Lower leg skin (tissue), 3 donors: Measurements from ENCODE around the gene INSYN2A.

Experiments used
- POLR2A ChIP-seq, 2 donors: fragments of 450-650 bp; IDR thresholded peaks; one replicate each; pipeline ENCODE4 v1.6.1; 2016 to 2017; ENCODE audit warnings: antibody characterized with exemption in 2 of 2, mild to moderate bottlenecking in 1 of 2, moderate library complexity in 1 of 2
- TF ChIP-seq, protein P1 (sequence below), 3 donors: fragments of 450-650 bp; IDR thresholded peaks; one replicate each; pipeline ENCODE4 v1.5.1; 2016; ENCODE audit warnings: antibody characterized with exemption in 3 of 3, mild to moderate bottlenecking in 3 of 3, moderate library complexity in 2 of 3

DNA sequence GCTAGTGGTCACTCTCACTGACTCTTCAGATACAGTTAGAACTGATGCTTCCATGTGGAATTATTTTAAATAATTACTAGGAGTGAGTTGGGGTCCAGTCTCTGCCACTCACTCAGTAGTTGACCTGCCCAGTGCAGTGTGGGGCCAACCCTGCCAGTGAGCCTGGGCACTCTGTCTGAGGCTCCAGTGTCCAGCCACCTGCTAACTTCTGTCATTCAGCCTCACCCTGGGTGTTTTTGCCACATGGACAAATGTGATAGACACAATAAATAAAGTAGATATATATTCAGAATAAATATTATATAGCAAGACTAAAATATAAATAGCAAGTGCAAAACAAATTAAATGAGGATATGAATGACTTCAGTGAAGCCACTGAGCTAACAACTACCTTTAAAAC, 7.2 kb downstream of the INSYN2A start:
- TF ChIP-seq, protein P1, sequence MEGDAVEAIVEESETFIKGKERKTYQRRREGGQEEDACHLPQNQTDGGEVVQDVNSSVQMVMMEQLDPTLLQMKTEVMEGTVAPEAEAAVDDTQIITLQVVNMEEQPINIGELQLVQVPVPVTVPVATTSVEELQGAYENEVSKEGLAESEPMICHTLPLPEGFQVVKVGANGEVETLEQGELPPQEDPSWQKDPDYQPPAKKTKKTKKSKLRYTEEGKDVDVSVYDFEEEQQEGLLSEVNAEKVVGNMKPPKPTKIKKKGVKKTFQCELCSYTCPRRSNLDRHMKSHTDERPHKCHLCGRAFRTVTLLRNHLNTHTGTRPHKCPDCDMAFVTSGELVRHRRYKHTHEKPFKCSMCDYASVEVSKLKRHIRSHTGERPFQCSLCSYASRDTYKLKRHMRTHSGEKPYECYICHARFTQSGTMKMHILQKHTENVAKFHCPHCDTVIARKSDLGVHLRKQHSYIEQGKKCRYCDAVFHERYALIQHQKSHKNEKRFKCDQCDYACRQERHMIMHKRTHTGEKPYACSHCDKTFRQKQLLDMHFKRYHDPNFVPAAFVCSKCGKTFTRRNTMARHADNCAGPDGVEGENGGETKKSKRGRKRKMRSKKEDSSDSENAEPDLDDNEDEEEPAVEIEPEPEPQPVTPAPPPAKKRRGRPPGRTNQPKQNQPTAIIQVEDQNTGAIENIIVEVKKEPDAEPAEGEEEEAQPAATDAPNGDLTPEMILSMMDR (IDR thresholded peaks at IDR 0.05): no peak
- TF ChIP-seq POLR2A (IDR thresholded peaks at IDR 0.05): no peak
